HPDE6-E6E7 (cell line): ENCODE data around the gene EFHD2.
"Not testable (repeated sequence)": the region's sequence is repeated elsewhere in the genome, so short reads cannot be mapped to it uniquely, and the experiment has no call there.

Experiments
- DNase-seq: peaks from one replicate; pipeline ENCODE4 v3.0.0; 2011; ENCODE audit warnings: missing footprints; ENCODE audit errors: extremely low spot score

EFHD2 gene

DNA sequence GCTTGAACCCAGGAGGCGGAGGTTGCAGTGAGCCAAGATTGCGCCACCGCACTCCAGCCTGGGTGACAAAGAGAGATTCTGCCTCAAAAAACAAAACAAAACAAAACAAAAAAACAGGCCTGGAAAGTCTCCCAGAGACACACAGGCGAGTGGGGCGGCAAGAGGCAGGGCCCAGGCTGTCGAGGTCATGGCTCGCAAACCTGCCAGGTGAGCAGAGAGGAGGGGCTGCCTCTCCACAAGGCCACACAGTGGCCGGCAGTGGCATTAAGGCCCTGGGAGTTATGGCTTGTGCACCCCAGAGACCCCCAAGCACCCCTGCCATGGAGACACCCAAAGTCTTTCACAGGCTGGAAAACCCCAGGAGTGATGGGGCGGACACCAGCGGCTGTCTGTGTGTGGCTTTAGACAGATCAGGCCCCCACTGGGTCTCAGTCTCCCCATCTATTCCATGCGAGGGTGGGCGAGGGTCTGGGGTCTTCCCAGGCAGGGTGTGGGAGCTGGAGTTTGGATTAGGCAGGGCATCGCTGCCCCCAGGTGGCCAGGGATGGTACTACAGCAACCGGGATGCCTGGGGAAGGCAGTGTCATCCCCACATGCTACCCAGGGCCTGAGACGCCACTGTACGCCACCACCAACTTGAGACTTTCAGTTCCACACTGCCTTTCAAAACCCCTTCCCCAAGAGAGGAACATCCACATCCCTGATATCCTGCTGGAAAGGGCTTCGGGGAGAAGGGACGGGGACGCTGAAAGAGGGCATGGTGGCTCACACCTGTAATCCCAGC is 21.3 kb downstream of the EFHD2 start:
- no peak for DNase-seq

DNA sequence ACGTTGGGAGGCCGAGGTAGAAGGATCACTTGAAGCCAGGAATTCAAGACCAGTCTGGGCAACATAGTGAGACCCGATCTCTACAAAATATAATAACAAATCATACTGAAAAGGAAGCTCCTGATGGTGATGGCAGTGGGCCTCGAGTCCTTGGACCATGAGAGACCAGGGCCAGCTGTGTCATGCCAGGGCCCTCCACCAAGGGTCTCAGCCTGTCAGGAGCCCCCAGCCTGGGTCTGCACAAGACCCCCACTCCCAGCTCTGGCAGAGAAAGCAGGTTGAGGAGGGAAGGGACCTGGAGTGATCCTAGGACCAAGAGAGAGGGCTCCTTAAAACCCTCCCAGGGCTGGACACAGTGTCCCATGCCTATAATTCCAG is 21.9 kb downstream of the EFHD2 start:
- DNase-seq: no peak

DNA sequence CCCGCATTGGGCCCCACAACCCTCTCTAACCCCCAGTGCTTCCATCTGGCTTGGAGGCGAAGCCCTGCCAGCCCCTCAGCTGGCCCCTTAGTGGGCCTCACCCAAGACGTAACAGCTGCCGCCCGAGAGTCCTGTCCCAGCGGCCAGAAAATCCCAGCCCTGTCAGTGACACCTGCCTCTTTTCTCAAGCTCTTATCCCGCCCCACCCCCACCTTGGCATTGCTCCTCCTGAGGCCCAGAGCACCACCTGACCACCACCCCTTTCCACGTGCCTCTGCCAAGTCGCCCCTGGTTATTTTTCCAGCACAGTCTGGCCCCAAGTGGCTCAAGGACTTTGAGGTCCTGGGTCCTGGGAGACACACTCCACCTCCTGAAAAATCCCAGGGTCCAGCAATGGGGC is 22.6 kb downstream of the EFHD2 start:
- DNase-seq: no peak

DNA sequence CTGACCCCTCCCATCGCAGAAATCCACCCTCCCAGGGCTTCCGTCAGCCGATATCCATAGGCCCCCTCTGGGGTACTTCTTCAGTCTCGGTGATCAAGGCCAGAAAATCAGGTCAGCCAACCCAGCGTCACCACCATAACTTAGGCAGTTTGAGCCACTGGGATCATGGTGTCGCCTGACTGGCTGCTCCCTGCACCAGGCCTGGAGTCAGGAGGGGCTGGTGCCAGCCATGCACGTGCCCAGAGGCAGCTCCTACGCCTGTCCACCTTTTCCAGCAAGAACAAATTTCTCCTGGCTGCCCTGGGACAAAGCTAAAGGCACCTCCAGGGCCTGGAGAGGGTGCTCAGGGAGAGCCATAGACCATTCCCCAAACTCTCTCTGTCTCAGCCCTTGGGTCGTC is 23.8 kb downstream of the EFHD2 start:
- no peak for DNase-seq

DNA sequence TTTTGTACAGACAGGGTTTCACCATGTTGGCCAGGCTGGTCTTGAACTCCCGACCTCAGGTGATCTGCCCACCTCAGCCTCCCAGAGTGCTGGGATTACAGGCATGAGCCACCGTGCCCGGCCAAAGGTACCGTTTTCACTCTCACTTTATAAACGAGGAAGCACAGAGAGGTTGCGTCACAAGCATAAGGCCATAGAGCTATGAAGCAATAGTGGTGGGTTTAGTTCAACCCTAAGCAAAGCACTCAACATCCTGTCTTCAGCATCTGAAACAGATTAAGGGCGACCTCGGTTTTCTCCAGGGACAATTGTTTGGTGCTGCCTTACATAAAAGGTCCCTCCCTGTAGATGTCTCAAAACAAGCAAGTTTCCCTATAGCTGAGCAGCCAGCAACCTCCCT is 25.1 kb downstream of the EFHD2 start:
- DNase-seq: not testable (repeated sequence)

DNA sequence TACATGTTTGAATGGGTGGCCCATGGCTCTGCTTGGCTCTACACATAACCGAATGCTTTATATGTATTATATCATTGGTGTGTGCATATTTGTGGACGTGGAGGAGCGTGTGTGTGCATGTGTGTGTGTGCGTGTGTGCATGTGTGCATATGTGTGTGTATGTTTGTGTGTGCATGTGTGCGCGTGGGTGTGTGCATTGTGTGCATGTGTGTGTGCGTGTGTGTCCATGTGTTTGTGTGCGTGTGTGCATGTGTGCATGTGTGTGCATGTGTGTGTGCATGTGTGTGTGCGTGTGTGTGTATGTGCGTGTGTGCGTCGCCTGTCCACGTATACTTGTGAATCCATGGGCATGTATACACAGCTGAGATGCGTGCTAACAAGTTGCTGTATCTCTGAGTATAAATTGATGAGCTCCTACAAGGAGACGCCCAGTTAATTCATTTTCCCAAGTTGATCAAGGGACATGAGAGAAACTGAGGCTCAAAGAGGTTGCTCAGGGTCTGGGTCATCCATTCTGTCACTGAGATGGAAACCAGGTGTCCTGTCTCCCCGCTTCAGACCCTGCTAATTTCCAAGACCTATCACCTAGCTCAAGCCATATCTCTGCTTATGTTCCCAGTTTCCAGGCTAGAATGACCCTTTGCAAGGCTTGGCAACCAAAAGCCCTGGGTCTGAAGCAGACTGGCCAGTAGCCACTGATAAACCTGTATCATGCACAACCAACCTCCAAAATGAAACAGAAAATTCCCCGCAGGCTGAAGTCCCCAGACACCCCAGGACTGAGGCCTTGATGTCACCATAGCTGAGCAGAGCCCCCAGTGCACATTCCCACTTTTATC is 25.8 kb downstream of the EFHD2 start:
- DNase-seq: no peak

DNA sequence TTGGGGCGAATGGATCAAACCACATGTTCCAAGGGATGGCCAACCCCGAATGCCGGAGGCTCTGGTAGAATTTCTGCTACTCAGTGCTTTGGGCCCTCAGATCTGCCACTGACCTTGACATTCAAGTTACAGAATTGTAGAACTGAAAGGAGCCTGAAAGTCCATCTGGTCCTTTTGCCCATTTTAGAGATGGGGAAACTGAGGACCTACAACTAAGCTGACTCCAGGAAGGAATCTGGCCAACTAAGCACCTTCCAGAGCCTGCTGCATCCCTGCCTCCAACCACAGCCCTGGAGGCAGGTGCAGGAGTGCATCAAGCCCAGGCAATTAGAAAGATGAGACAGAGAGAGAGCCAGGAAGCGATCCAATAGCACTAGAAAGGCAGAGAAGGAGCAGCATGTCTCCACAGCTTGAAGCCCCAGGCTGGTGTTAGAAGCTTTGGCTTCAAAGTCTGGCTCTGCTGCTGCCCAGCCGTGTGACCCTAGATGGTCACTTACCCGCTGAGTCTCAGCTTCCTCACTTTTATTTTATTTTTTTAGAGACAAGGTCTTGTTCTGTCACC is 27.3 kb downstream of the EFHD2 start:
- no peak for DNase-seq

DNA sequence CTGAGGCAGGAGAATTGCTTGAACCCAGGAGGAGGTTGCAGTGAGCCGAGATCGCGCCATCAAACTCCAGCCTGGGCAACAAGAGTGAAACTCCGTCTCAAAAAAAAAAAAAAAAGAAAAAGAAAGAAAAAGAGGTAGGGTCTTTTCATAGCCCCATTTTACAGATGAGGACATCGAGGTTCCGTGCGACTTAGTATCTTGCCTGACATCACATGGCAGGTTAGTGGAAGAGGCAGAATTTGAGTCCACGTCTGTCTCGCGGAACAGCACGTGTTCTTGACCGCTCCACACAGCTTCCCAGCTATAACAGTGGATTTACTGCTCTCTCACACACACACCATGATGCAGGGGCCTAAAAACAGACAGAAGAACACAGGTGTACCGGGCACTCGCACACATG is 29.6 kb downstream of the EFHD2 start:
- no peak for DNase-seq

DNA sequence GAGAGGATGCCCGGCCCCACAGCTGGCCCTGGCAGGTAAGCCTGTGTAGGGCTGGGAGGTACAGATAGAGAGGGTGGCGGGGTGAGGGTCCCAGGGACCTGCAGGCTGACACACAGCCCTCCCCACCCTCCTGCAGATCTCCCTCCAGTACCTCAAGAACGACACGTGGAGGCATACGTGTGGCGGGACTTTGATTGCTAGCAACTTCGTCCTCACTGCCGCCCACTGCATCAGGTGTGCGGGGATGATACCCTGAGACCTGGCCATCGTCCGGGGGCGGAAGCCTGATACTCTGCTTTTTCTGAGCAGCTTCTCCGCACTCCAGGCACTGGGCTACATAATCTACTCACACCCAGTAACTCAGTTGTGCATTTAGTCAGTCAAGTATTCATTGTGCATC is 30.7 kb downstream of the EFHD2 start:
- DNase-seq: no peak

DNA sequence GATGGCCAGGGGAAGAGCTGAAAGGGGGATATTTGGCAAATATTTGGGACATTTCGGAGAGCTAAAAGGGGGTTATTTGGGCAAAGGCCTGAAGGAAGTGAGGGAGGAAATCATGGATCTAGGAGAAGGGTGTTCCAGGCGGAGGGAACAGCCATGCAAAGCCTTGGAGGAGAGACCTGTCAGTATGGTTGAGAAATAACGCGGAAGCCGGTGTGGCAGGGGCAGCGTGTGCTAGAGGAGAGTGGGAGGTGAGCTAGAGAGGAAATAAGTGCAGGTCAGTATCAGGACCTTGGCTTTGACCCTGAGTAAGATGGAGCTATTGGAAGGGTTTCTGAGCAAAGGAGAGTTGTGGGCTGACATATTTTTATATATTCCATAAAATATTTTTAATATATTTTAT is 31.6 kb downstream of the EFHD2 start:
- DNase-seq: no peak

DNA sequence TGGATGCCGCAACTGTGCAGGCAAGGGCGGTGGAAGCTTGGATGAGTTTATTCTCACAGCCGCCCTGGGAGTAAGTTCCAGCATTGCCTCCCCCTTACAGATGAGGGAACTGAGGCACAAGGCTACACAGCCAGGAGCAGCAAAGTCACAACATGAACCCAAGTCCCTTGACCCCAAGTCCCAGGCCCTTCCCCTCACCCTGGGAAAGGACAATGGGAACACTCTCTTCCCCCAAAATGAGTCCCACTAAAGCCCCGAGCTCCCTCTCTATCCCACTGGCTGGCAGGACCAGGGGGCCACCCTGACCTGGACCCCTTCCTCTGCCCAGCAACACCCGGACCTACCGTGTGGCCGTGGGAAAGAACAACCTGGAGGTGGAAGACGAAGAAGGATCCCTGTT is 32.4 kb downstream of the EFHD2 start:
- DNase-seq: no peak

DNA sequence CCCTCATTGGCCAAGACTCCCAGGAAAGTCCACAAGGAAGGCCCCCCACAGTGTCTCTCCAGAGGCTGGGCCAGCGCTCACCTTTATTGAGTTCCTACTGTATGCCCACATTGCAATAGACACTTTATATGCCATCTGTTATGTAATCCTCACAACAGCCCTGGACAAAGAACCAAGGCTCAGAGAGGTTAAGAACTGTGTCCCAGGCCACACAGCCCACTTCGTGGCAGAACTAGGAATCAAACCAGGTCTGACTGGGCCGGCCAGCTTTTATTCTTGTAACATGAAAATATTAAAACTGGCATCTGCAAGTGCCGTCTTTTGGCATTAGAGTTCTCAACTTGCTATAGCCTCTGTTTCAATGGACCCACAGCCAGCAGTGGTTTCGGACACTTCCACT is 33.1 kb downstream of the EFHD2 start:
- no peak for DNase-seq

DNA sequence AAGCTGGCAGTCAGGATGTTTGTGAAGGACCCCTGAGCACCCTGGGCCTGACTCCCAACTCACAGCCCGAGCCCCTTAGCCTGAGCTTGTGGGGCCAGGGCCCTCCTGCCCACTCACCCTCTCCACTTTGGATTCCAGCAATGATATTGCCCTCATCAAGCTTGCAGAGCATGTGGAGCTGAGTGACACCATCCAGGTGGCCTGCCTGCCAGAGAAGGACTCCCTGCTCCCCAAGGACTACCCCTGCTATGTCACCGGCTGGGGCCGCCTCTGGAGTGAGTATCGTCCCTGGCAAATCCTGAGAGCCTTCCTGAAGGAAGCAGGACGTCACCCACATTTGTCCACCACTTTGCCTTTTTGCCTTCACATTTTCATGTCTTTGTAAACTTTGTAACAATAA is 33.6 kb downstream of the EFHD2 start:
- no peak for DNase-seq

DNA sequence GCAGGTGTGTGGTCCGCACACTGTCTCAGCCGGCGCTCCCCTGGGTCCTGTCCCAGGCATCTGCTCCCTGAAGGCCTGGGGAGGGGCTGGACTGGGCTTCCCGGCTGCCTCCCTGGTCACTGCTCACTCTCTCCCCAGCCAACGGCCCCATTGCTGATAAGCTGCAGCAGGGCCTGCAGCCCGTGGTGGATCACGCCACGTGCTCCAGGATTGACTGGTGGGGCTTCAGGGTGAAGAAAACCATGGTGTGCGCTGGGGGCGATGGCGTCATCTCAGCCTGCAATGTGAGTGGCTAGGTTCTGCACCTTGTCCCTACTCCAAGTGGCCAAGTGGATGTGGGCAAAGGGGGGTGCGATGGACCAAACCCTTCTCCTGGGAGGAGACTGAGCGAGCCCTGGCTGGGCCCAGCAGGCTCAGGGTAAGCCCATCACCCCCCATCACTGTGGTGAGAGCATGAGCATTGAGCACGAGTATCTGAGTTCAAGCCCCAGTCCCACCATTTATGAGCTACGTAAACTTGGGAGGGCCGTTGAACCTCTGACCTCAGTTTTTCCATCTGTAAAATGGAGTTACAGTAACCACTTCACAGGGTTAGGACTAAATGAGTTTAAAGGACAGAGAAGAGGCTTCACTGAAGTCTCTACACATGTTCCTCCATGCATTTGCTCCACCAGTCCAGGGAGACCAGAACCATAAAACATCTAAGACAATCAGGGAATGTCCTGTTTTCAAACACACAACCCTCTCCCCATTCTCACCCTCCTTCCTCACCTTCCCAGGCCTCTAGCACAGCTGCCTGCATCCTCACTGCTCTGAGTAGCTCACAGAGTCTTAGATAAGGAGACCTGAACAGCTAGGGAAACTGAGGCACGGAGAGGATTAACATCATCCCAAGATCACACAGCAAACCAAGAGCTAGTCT is 35.0 kb downstream of the EFHD2 start:
- DNase-seq: no peak

DNA sequence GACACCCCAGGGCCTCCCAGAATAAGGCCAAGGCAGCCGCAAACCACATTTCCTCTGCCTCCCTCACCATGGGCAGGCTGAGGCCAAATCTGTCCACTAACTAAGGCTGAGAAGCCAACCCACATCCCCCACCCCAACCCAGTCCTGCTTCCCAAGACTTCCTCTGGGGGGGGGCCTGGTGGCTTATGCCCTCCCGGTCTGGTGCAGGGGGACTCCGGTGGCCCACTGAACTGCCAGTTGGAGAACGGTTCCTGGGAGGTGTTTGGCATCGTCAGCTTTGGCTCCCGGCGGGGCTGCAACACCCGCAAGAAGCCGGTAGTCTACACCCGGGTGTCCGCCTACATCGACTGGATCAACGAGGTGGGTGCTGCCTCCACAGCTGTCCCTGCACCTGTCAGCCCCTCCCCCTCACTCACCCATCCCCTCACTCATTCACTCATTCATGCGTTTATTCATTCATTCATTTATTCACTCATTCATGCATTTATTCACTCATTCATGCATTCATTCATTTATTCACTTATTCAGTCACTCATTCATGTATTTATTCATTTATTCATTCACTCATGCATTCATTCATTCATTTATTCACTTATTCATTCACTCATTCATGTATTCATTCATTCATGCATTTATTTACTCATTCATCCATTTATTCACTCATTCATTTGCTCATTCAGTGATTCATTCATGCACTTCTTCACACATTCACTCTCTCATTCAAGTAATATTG is 35.9 kb downstream of the EFHD2 start:
- DNase-seq: no peak

DNA sequence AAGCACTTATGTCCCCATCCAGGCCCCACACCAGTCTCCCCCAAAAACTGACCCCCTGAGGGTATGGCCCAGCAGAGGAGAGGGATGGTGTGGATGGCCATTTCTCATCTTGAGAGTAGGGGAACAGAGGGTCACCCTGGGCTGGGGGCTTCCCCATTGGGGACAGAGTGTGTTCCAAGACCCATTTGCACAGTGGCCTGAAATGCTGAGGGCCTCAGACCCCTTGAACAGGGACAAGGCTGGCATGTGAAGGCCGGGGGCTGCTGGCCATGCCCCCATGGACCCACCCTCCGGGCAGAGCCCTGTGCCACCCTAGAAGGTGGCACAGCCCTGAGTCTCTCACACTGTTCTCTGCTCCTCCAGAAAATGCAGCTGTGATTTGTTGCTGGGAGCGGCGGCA is 36.5 kb downstream of the EFHD2 start:
- DNase-seq: no peak

DNA sequence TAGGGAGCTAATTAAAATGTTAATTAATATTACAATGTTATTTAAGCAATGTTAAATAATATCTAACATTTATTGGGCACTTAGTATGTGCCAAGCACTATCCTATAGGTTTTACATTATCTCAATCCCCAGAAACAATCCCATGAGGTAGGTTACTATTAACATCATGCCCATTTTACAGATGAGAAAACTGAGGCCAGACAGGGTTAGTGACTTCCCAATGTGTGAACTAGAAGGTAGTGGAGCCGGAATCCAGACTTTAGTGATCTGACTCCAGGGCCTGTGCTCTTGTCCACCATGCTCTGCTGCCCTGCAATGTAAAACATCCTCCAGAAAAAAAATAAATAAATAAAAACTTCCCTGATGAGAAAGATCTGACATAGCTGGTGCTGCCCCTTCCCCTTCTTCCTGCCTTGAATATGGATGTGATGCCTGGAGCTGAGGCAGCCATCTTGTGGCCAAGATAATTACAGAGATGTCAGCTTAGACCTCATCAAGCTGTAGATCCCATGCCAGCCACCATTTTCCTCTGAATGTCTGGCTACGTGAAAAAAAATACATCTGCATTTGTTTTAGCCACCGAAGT is 39.3 kb downstream of the EFHD2 start:
- DNase-seq: no peak

DNA sequence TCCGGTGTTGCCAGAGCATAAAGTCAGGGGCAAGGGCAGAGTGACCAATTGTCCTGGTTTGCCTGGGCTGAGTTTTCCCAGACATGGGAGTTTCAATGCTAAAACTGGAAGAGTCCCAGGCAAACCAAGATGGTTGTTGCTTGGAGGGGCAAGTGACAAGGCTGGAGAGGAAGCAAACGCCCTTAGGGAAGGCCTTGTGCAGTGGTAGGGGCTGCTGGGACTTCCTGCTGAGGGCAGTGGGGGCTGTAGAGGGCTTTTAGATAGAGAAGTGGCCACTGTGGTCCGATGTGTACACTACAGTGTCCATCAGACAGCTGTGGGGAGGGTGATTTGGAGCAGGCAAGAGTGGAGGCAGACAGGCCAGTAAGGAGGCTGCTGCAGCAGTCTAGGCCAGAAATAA is 39.9 kb downstream of the EFHD2 start:
- DNase-seq: no peak

DNA sequence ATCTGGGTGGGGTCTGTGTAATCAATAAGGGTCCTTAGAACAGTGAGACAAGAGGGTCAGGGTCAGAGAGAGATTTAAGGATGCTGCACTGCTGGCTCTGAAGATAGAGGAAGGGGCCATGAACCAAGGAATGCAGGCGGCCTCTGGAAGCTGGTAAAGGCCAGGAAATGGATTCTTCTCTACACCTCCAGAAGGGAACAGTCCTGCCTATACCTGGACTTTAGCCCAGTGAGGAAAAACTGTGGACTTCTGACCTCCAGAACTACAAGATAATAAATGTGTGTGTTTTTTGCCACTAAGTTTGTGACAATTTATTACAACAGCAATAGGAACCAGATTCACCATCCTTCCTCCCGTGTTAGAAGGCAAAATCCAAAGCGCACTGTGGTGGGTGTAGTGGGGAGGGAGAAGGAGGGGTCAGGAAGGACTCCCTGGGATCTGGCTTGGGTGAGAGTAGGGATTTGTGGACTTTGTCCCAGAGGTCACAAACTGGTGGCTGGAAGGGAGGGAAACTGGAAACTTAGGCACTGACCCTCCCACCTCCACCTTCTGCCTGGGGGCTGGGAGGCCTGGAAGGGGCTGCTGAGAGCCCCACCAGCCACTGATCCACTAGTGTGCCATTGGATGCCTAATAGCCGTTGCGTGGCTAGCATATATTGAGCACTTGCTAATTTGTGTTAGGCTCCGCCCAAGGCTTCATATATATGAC is 41.5 kb downstream of the EFHD2 start:
- DNase-seq: no peak

DNA sequence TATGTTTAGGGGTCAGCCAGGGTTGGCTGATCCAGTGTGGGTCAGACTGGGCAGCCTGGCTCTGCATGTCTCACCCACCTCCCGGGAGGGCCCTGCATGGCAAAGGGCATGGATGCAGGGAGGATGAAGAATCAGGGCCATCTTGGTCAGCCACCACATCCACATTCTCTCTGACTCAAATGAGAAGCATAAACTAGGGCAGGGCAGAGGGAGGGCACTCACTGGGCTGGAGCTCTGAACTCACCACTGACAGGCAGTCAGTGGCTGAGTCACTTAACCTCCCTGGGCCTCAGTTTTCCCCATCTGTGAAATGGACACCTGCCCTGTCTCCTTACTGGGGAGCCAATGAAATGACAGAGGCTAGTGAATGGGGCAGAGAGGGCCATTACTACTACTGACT is 42.5 kb downstream of the EFHD2 start:
- DNase-seq: no peak
